Measurements from ENCODE around the gene CCT3.

DNA sequence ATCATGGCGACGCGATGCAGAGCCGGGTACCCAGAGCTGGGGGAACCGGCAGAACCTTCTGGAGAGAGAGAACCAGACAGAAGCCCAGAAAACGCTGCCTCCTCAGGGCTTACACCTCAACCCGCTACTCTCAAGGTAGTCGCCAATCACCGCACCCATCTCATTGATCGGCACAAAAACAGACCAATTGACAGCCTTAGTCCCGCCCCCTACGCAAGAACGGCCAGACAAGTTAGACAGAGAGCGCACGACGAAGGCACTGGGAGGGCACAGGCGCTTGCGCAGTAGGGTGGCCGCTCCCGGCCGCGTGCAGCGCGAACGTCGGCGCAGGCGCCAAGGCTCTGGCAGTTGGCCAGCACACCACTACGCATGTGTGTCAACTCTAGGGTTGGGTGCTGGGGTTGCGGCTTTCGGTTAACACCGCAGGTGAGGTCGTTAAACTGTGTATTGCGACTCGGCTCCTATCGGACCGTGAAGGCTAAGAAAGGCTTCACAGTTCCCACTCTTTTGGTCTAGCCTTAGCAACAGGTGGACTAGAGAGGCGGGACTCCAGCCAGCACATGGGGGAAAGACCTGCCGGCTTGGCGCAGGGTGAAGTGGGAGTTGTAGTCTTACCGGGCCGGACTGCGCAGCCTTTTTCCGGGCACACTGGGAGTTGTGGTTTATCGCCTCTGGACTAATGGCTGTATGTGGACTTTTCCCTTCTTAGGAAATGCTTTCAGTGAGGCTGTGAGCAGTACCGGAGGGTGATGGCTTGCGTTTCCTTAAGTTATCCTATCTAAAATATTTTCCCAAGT is at the start of gene CCT3, which contains the start of gene TSACC:
- peak; percentile 88 for TF ChIP-seq POLR2AphosphoS5 (IDR thresholded peaks at IDR 0.05; ENCODE audit: low read depth)
- TF ChIP-seq, protein P1, sequence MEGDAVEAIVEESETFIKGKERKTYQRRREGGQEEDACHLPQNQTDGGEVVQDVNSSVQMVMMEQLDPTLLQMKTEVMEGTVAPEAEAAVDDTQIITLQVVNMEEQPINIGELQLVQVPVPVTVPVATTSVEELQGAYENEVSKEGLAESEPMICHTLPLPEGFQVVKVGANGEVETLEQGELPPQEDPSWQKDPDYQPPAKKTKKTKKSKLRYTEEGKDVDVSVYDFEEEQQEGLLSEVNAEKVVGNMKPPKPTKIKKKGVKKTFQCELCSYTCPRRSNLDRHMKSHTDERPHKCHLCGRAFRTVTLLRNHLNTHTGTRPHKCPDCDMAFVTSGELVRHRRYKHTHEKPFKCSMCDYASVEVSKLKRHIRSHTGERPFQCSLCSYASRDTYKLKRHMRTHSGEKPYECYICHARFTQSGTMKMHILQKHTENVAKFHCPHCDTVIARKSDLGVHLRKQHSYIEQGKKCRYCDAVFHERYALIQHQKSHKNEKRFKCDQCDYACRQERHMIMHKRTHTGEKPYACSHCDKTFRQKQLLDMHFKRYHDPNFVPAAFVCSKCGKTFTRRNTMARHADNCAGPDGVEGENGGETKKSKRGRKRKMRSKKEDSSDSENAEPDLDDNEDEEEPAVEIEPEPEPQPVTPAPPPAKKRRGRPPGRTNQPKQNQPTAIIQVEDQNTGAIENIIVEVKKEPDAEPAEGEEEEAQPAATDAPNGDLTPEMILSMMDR (IDR thresholded peaks at IDR 0.05; ENCODE audit: insufficient read depth, low read length) = no peak
- TF ChIP-seq, protein P2, sequence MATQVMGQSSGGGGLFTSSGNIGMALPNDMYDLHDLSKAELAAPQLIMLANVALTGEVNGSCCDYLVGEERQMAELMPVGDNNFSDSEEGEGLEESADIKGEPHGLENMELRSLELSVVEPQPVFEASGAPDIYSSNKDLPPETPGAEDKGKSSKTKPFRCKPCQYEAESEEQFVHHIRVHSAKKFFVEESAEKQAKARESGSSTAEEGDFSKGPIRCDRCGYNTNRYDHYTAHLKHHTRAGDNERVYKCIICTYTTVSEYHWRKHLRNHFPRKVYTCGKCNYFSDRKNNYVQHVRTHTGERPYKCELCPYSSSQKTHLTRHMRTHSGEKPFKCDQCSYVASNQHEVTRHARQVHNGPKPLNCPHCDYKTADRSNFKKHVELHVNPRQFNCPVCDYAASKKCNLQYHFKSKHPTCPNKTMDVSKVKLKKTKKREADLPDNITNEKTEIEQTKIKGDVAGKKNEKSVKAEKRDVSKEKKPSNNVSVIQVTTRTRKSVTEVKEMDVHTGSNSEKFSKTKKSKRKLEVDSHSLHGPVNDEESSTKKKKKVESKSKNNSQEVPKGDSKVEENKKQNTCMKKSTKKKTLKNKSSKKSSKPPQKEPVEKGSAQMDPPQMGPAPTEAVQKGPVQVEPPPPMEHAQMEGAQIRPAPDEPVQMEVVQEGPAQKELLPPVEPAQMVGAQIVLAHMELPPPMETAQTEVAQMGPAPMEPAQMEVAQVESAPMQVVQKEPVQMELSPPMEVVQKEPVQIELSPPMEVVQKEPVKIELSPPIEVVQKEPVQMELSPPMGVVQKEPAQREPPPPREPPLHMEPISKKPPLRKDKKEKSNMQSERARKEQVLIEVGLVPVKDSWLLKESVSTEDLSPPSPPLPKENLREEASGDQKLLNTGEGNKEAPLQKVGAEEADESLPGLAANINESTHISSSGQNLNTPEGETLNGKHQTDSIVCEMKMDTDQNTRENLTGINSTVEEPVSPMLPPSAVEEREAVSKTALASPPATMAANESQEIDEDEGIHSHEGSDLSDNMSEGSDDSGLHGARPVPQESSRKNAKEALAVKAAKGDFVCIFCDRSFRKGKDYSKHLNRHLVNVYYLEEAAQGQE (IDR thresholded peaks at IDR 0.05; ENCODE audit: insufficient replicate concordance, low read depth) = no peak
- 0 out of 2 replicates have a peak, but pooled peaks have one; percentile 36 for TF ChIP-seq GABPA (IDR thresholded peaks at IDR 0.05; ENCODE audit: low read depth)
- TF ChIP-seq SPI1 (IDR thresholded peaks at IDR 0.05; ENCODE audit: borderline replicate concordance, low read depth) = no peak

Measured in HL-60 (cell line).